HEK293T (cell line): ENCODE data around the gene NEURL1.
"Not testable (repeated sequence)": the region's sequence is repeated elsewhere in the genome, so short reads cannot be mapped to it uniquely, and the experiment has no call there.

Source experiments
- CTCF ChIA-PET: fragments of 350-600 bp; formaldehyde crosslinking; extraction: SDS; loops from one replicate; lab custom pipeline; 2021; ENCODE audit warnings: antibody characterized with exemption, inconsistent platforms; lab: Yijun Ruan, JAX
- POLR2A ChIA-PET: fragments of 350-600 bp; formaldehyde crosslinking; extraction: SDS; loops from one replicate; lab custom pipeline; 2020; ENCODE audit warnings: antibody characterized with exemption, inconsistent platforms; lab: Yijun Ruan, JAX
- DNase-seq: peaks from one replicate; pipeline ENCODE4 v3.0.0; 2012; ENCODE audit warnings: mixed read lengths; ENCODE audit errors: extremely low spot score
- ARNT ChIP-seq: fragments of 450-650 bp; IDR thresholded peaks from 2 replicates; pipeline ENCODE4 v1.6.1; 2017; ENCODE audit warnings: mild to moderate bottlenecking
- BHLHE40 ChIP-seq: fragments of 450-650 bp; IDR thresholded peaks from 2 replicates; pipeline ENCODE4 v1.6.1; 2016; ENCODE audit warnings: mild to moderate bottlenecking, moderate library complexity, borderline replicate concordance
- CTBP1 ChIP-seq: fragments of 450-650 bp; IDR thresholded peaks from 2 replicates; pipeline ENCODE4 v1.6.1; 2016; ENCODE audit warnings: borderline replicate concordance
- ELF4 ChIP-seq: fragments of 450-650 bp; IDR thresholded peaks from 2 replicates; pipeline ENCODE4 v1.6.1; 2017; ENCODE audit warnings: antibody characterized with exemption
- FOXA1 ChIP-seq: fragments of 450-650 bp; IDR thresholded peaks from 2 replicates; pipeline ENCODE4 v1.6.1; 2016; ENCODE audit warnings: mild to moderate bottlenecking
- FOXK2 ChIP-seq: fragments of 450-650 bp; IDR thresholded peaks from 2 replicates; pipeline ENCODE4 v1.6.1; 2016; ENCODE audit warnings: mild to moderate bottlenecking
- FOXM1 ChIP-seq: fragments of 450-650 bp; IDR thresholded peaks from 2 replicates; pipeline ENCODE4 v1.6.1; 2017; ENCODE audit warnings: mild to moderate bottlenecking, borderline replicate concordance
- HDGF ChIP-seq: fragments of 450-650 bp; IDR thresholded peaks from 2 replicates; pipeline ENCODE4 v1.6.1; 2017; ENCODE audit warnings: antibody characterized with exemption, borderline replicate concordance
- L3MBTL2 ChIP-seq: fragments of 450-650 bp; conservative IDR thresholded peaks from 2 replicates; pipeline ENCODE4 v1.6.1; 2016; ENCODE audit warnings: mild to moderate bottlenecking
- LEF1 ChIP-seq: fragments of 450-650 bp; IDR thresholded peaks from 2 replicates; pipeline ENCODE4 v1.6.1; 2017; ENCODE audit warnings: mild to moderate bottlenecking, borderline replicate concordance
- NFRKB ChIP-seq: fragments of 450-650 bp; IDR thresholded peaks from 2 replicates; pipeline ENCODE4 v1.6.1; 2016; ENCODE audit warnings: mild to moderate bottlenecking, moderate library complexity
- PKNOX1 ChIP-seq: fragments of 450-650 bp; IDR thresholded peaks from 2 replicates; pipeline ENCODE4 v1.6.1; 2016
- SP1 ChIP-seq: fragments of 450-650 bp; IDR thresholded peaks from 2 replicates; pipeline ENCODE4 v1.6.1; 2017
- SUZ12 ChIP-seq: fragments of 450-650 bp; IDR thresholded peaks from 2 replicates; pipeline ENCODE4 v1.6.1; 2016; ENCODE audit warnings: mild to moderate bottlenecking
- TARDBP ChIP-seq: fragments of 450-650 bp; IDR thresholded peaks from 2 replicates; pipeline ENCODE4 v1.6.1; 2016
- ZNF384 ChIP-seq: fragments of 450-650 bp; IDR thresholded peaks from 2 replicates; pipeline ENCODE4 v1.6.1; 2016

The NEURL1 gene

GRCh38 chr10:103498936-103499638 is 5.6 kb downstream of the NEURL1 start:
- no peak for DNase-seq
- no peak for TF ChIP-seq L3MBTL2
- no peak for TF ChIP-seq FOXA1
- ChIA-PET CTCF (interaction anchor here (0.6 to 1.0 kb wide), 3 partner anchors 13 to 276 kb away, joined by 3 to 5 read pairs (median 5); no protein-coding TSS in a partner anchor), POLR2A (no interaction called here)

GRCh38 chr10:103499881-103500280 is 6.4 kb downstream of the NEURL1 start:
- POLR2A ChIA-PET = no interaction called here
- TF ChIP-seq LEF1 (no peak), NFRKB (no peak), ELF4 (no peak), SUZ12 (no peak), PKNOX1 (no peak), ZNF384 (no peak), CTBP1 (no peak), SP1 (no peak), FOXK2 (no peak), L3MBTL2 (no peak)

GRCh38 chr10:103500481-103500880 is 7.0 kb downstream of the NEURL1 start:
- DNase-seq = no peak
- TF ChIP-seq LEF1 = no peak
- no peak for TF ChIP-seq HDGF
- TF ChIP-seq TARDBP = no peak
- TF ChIP-seq SP1 = no peak
- TF ChIP-seq NFRKB = no peak
- no peak for TF ChIP-seq ARNT
- TF ChIP-seq SUZ12 = no peak
- no peak for TF ChIP-seq ELF4
- no peak for TF ChIP-seq CTBP1
- no peak for TF ChIP-seq FOXA1
- TF ChIP-seq BHLHE40 = no peak
- TF ChIP-seq FOXK2 = no peak
- no peak for TF ChIP-seq ZNF384
- no peak for TF ChIP-seq PKNOX1
- TF ChIP-seq FOXM1 = no peak
- TF ChIP-seq L3MBTL2 = no peak
- POLR2A ChIA-PET = no interaction called here
- CTCF ChIA-PET = no interaction called here

More at GRCh38 chr10:103499881-103500280, 6.4 kb downstream of the NEURL1 start:
- CTCF ChIA-PET = interaction anchor here (0.6 to 1.0 kb wide), 2 partner anchors 14 to 276 kb away, joined by 5 read pairs; no protein-coding TSS in a partner anchor
- DNase-seq = no peak

GRCh38 chr10:103501186-103501585 is 7.7 kb downstream of the NEURL1 start:
- no peak for DNase-seq
- ChIA-PET CTCF (no interaction called here), POLR2A (no interaction called here)
- no peak for TF ChIP-seq FOXA1
- TF ChIP-seq FOXM1 = no peak
- TF ChIP-seq ARNT = no peak
- TF ChIP-seq ZNF384 = no peak
- no peak for TF ChIP-seq CTBP1
- no peak for TF ChIP-seq NFRKB
- no peak for TF ChIP-seq SUZ12
- TF ChIP-seq BHLHE40 = no peak

GRCh38 chr10:103502849-103503660 is 9.6 kb downstream of the NEURL1 start:
- ChIA-PET CTCF (interaction anchor here (1.1 kb wide), 1 partner anchor 18 kb away, joined by 3 read pairs; no protein-coding TSS in a partner anchor), POLR2A (no interaction called here)
- DNase-seq = no peak
- TF ChIP-seq CTBP1 = no peak
- no peak for TF ChIP-seq FOXM1
- TF ChIP-seq ZNF384 = no peak
- TF ChIP-seq LEF1 = no peak
- TF ChIP-seq HDGF = no peak
- TF ChIP-seq SUZ12 = no peak
- no peak for TF ChIP-seq PKNOX1
- no peak for TF ChIP-seq FOXA1
- no peak for TF ChIP-seq ARNT
- TF ChIP-seq ELF4 = no peak
- TF ChIP-seq SP1 = no peak
- no peak for TF ChIP-seq BHLHE40
- no peak for TF ChIP-seq NFRKB
- no peak for TF ChIP-seq TARDBP
- no peak for TF ChIP-seq FOXK2
- TF ChIP-seq L3MBTL2 = no peak

GRCh38 chr10:103503777-103504176 is 10.3 kb downstream of the NEURL1 start:
- DNase-seq, POLR2A ChIA-PET: not testable (repeated sequence)
- CTCF ChIA-PET = interaction anchor here (1.5 kb wide), 1 partner anchor 60 kb away, joined by 4 read pairs; no protein-coding TSS in a partner anchor
